ENCODE measurements around the gene OXSR1.
"Not testable (repeated sequence)": the region's sequence is repeated elsewhere in the genome, so short reads cannot be mapped to it uniquely, and the experiment has no call there.

Gene OXSR1

DNA sequence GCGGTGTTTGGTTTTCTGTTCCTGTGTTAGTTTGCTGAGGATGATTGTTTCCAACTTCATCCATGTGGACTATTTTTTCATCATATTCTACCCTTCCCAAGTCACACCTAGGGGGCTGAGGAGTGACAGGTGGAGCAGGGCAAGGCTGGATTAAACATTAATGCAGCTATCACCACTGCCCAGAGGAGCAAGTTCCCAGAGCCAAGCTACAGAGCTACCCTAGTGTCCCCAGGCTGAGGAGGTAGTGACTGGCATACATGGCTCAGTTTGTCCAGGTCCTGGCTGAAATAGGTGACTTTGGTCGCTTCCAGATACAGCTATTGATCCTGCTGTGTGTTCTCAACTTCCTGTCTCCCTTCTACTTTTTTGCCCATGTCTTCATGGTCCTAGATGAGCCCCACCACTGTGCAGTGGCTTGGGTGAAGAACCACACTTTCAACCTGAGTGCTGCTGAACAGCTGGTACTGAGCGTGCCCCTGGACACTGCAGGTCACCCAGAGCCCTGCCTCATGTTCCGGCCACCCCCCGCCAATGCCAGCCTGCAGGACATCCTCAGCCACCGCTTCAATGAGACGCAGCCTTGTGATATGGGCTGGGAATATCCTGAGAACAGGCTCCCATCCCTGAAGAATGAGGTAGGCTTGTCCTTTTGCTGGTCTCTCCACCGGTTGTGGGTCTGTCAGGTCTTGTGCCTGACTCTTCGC is 100.4 kb downstream of the OXSR1 start, which contains the start of gene SLC22A13:
Gene SLC22A13, plus strand, starts transcription at position 209 of the 704 bp plus-strand sequence. Its CDS starts 49 bp downstream, at position 258.
- in situ Hi-C loops (cut with MboI; ENCODE audit: low sequenced_read_pairs): no loop called here

DNA sequence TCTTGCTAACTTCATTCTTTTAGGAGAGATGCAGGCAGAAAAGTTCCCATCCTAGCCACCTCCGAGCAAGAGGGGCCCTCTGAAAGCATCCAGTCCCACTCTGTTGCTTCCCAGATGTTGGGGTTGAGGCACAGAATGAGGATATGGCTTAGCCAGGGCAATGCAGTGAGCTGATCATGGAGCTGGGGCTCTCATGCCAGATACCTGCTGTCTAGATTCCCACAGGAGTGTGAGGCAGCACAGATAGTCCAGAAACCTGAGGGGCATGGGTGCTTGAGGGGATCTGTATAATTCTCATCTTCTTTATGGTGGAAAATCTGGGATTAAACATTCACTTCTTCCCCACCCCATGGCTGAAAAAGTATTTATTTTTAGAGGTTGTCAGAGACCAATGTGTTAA is 101.5 kb downstream of the OXSR1 start:
- in situ Hi-C loops (cut with MboI; ENCODE audit: low sequenced_read_pairs): no loop called here

DNA sequence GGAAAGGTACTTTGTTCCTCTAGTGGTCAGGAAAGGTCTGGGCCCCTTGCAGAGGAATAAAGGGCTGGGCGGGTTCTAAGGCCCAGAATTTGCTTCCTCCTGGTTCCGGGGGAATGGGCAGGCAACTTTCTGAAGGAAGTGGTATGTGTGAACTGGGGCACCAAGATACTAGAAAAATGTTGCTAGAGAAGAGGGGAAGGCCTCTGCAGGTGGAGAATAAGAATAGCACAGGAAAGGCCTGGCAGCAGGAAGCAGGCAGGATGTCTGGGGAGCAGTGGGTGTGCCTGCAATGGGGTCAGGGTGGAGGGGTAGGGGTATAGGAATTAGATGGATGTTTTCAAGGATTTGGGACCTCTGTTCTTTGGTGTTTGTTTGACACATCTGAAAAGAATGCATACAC is 102.3 kb downstream of the OXSR1 start:
- in situ Hi-C loops (cut with MboI; ENCODE audit: low sequenced_read_pairs): no loop called here

DNA sequence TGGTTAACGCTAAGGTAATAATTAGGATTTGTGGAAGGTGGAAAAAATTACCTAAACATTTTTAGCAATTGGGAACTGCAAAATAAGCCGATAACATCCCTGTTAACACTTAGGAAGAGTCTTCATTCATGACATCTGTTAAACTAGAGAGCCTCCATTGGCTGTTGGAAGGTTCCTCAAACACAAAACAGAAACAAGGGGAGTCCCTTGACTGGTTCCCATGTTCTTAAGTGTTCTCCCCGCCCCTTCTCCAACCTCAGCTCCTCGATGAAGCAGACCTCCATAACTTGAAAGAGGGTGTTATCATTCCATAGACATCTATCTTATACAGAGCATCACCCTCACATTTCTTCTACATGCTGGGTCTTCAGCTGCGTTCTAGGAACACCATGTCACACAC is 102.8 kb downstream of the OXSR1 start:
- in situ Hi-C loops (cut with MboI; ENCODE audit: low sequenced_read_pairs): no loop called here

DNA sequence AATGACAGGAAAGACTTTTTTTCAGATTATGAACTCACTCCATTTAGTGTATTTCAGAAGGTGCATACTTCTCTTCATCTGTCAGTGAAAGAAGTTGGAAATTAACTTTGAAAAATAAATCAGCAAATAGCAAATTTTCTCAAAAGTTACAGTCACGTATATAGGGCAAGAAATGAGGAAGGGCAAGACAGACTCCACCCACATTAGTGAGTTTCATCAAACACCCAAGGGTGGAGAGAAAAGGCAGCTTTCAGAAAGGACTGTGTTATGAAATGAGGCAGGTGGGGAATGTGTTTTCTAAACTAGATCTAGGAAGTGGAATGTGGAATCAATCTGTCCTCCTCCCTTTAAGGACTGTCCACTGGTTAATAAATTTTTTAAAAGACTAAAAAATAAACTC is 103.2 kb downstream of the OXSR1 start:
- in situ Hi-C loops (cut with MboI; ENCODE audit: low sequenced_read_pairs): no loop called here

DNA sequence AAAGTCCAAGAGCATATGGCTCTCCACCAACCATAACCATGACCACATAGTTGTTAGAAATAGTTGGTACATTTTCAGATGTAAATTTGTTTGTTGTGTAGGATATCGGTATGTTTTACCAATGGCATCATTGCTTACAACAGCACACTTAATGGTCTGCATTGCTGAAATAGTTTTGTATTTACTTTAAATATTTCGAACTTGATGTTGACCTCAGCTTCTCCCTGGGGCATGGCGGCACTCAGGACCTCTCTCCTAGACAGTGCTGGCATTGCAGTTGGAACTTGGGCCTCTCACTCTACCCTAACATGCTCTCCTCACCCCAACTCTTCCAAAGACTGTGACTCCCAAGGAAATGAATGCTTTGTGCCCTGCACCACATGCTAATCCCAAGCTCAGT is 105.3 kb downstream of the OXSR1 start:
- in situ Hi-C loops (cut with MboI; ENCODE audit: low sequenced_read_pairs): no loop called here

DNA sequence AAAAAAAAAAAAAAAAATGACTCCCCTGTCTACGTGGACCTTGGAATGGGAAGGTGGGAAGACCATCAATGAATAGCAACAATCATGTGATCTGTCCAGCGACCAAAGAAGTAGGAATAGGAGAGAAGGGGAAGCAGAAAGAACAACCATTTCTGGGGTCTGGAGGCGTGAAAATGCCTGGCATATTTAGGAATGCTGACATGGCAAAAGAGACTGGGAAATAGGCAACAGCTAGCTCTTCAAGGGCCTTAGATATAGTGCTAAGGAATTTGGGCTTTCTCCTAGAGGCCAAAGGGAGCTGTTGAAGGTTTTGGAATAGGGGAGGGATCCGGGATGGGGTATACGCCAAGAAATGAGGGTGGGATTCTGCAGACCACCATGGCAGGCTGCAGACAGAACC is 106.2 kb downstream of the OXSR1 start:
- in situ Hi-C loops (cut with MboI; ENCODE audit: low sequenced_read_pairs): no loop called here

DNA sequence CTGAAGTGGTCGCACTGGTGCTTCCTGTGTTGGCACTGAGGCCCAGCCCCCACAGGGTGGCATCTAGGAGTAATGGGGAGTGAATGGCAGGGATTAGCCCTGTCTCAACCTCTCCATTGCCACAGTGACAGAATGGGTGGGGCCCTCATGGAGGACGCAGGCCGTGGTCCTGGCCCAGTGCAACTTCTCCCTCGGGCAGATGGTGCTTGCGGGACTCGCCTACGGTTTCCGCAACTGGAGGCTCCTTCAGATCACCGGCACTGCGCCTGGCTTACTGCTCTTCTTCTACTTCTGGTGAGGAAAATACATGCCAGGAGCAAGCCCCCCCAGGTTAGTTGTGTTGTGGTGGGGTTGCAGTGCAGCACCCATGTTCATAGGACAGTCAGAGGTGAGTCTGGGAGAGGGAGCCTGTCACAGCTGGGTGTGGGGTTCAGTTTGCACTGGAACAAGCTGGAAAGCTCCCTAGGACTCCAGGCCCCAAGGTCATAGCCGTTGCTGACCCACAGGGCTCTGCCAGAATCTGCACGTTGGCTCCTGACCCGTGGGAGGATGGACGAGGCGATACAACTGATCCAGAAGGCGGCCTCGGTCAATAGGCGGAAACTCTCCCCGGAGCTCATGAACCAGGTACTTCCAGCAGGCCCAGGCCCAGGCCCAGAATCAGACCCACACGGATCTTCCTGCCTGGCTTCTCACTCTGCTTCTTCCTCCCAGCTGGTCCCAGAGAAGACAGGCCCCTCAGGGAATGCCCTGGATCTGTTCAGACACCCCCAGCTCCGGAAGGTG is 109.7 kb downstream of the OXSR1 start:
- in situ Hi-C loops (cut with MboI; ENCODE audit: low sequenced_read_pairs): no loop called here

DNA sequence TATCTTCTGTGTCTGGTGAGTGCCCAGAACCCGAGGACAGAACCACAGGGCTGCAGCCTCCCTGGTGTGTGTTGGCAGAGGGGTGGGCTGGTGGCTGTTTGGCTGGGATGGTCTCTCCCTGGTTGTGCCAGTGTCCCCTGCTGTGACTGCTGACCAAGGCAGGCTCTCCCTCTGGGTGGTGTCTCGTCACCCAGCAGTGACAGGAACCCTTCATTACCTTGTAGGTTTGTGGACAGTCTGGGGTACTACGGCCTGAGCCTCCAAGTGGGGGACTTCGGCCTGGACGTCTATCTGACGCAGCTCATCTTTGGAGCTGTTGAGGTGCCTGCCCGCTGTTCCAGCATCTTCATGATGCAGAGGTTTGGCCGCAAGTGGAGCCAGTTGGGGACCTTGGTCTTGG is 110.3 kb downstream of the OXSR1 start:
- in situ Hi-C loops (cut with MboI; ENCODE audit: low sequenced_read_pairs): no loop called here

DNA sequence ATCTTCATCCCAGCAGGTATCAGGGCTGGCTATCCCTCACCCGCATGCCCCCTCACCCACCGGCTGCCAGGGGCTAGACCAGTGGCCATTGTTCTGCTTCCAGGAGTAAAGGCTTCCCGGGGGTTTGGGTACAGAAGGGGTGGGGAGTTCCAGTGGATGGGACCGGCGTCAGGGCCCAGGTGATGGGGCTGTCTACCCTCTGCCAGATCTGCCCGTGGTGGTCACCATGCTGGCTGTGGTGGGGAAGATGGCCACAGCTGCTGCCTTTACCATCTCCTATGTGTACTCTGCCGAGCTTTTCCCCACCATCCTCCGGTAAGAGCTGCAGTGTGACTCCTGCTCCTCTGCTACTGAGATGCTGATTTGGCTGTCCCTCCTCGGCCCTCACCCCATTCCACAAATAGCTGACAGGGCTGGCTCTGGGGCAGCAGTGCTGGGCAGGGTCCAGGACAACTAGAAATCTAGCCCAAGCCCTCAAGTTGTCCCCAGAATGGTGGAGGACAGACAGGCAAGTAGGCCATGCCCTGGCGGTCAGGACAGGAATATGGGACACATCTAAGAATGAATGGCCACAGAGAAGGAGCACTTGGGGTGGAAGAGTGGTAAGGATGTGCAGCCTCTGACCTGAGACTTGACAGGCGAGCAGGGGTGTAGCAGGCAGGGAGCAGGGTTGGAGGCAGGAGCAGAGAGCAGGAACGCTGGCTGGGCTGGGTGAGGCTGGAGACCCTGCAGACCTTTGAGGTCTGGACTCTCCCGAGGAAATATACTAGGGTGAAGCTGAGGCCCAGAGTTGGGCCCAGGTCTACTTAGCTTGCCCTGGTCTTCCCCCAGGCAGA is 111.0 kb downstream of the OXSR1 start:
- in situ Hi-C loops (cut with MboI; ENCODE audit: low sequenced_read_pairs): no loop called here

DNA sequence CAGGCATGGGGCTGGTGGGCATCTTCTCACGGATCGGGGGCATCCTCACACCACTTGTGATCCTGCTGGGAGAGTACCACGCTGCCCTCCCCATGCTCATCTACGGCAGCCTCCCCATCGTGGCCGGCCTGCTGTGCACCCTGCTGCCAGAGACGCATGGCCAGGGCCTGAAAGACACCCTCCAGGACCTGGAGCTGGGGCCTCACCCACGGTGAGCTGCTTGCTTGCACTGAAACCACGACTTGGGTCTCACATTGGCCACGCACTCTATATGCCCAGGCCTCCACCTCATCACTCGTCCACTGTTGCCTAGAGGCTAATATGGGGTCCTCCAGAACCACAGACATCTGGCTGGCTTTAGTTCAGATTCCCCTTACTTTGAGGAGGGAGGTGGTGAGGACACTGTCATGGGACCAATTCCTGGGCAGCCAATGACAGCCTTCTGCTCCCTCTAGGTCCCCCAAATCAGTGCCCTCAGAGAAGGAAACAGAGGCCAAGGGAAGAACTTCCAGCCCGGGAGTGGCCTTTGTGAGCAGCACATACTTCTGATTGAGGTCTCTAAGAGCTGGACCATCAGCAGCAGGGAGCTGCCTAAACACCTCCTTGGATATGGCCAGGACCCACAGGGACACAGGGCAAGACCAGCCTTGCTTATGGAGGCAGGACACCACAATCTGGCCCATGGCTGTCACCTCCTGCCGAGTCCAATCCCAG is 111.7 kb downstream of the OXSR1 start:
- in situ Hi-C loops (cut with MboI; ENCODE audit: low sequenced_read_pairs): no loop called here

DNA sequence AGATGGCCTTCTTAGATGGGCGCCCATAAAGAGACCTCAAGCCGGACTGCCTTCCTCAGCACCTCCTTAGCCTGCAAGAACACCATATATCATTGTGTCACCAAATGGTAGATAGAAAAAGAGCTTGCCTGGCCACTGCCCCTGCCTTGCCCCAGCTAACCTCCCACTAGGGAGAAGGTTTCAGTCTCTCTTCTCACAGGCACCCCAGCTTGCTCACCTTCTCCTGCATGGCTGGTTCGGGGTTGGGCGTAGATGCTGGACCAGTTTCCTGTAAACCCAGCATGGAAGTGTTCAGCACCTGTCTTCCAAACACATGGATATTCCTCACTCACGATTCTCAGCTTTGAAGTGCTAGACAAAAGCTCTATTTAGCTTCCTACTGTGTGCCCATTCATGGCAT is 113.5 kb downstream of the OXSR1 start:
- in situ Hi-C loops (cut with MboI; ENCODE audit: low sequenced_read_pairs): no loop called here

DNA sequence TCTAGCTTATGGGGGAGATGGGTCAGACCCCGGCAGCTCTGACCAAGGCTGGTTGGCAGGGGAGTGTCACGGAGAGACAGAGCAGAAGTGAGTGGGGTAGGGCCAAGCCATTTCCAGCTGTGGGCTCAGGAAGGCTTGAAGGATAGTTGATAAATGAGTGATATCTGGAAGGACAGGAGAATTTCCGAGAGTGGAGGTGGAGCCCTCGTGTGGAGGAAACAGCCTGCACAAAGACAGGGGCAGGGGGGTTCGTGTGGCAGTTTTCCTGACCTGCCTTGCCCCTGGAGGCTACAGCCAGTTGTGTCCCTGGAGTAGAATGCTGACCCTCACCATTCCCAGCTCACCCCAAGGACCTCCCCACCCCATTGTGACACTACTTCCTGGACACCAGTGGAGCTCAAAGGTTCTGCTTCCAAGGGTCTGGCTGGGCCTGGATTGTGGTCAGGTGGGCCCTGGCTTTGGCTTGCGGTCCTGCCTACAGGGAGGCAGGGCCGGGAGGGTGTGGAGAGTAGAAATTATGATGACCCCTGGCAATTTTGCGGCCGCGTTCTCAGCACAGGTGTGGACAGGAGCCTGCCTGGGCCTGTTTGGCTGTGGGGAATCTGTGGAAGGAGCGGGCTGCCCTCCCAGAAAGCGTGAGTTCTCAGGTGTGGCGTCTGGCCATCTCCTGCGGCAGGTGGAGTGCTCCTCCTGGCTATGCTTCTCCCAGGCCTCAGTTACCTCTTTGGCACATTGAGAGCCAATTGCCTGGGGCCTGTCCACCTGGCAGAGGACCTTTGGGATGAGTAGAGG is 116.8 kb downstream of the OXSR1 start, which contains the start of gene SLC22A14:
Gene SLC22A14, plus strand, starts transcription at position 400 of the 792 bp plus-strand sequence. CDS start 23,733 bp downstream, outside the sequence.
- in situ Hi-C loops (cut with MboI; ENCODE audit: low sequenced_read_pairs): no loop called here

DNA sequence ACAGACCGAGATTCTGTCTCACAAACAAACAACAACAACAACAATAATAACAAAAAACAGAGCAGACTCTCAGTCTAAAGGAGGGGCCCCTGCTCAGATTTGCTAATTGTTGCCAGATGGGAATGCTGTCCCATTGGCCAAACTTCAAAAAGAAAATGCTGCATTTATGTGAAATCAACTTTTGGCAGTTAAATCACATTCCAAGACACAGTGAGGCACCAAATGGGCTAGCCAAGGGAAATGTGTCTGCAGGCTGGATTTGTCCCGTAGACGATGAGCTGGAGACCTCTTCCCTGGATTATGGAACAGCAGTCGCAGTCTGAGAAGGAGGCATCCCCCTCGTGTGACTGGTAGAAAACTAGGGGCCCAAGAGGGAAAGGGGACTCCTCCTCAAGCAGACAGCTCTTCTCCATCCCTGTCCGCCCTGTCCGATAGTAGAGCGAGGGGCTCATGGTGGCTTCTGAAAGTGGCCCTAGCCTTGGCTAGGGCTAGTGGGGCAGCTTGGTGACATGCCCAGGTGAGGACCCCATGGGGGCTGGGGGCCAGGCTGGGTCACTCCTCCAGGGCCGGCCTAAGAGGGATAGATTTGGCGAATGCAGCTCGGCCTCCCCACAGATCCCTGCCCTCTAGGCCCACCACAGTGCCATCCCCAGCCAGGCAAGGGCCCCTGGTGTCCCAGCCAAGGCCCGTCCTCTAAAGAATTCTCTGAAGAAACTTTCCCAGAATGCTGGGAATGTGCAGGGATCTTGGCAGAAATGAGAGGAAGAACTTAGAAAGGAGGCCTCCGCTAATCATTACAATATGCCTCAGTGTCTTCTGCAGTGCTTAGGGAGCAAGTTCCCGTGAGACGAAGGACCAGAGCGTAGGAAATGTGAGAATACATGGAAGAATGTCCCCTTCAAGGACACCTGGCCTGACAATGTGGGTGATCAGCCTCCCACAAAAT is 118.7 kb downstream of the OXSR1 start:
- in situ Hi-C loops (cut with MboI; ENCODE audit: low sequenced_read_pairs): no loop called here

DNA sequence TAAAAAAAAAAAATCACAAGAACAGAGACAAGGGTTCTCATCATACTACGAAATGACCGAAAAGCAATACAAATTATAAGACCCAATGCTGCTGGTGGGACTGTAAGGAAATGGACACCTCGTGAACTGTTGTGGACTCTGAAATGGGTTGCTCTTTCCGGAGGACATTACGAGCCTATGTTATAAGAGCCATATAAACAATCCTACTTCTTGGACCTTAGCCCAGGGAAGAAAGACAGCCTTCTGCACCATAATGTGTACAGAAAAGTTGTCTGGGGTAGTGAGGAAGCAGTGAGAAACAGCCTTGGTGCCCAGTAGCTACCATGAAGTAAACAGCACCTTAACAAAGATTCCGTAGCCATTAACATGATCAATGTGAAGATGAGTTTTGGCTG is 119.4 kb downstream of the OXSR1 start:
- in situ Hi-C loops (cut with MboI; ENCODE audit: low sequenced_read_pairs): no loop called here

DNA sequence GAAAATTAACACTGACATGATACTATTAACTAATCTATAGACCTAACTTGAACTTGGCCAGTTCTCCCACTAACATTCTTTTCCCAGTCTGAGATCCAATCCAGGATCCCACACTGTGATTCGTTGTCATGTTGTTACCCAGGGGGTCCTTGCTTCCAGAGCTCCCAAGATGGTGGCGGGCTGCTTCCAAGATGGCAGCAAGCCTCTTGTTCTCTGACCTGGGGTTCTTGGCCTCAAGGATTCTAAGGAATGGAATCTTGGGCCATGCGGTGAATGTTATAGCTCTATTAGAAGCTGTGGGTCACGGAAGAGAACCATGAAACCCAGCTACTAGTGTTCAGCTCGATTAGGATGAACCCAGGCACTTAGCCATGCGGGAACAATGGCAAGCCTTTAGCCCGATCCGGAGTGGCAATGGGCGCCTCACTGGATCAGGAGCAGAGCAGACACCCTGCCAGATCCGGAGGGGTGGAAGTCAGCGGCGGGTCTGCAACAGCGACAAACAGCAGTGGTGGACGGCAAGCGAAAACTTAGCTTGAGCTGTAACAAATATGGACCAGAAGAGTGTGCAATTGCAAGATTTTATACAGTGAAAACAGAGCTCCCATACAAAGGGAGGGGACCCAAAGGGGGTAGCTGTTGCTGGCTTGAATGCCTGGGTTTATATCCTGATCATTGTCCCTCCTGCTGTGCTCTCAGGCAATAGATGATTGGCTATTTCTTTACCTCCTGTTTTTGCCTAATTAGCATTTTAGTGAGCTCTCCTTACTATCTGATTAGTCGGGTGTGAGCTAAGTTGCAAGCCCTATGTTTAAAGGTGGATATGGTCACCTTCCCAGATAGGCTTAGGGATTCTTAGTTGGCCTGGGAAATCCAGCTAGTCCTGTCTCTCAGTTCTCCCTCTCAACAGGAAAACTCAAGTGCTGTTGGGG is 124.2 kb downstream of the OXSR1 start:
- in situ Hi-C loops (cut with MboI; ENCODE audit: low sequenced_read_pairs): not testable (repeated sequence)

DNA sequence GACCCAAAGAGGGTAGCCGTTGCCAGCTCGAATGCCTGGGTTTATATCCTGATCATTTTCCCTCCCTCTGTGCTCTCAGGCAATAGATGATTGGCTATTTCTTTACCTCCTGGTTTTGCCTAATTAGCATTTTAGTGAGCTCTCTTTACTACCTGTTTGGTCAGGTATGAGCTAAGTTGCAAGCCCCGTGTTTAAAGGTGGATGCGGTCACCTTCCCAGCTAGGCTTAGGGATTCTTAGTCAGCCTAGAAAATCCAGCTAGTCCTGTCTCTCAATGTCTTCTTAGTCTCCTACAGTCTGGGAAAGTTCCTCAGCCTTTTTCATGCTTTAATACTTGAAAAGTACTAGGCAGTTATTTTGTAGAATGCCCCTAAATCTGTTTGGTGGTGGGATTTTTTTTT is 131.7 kb downstream of the OXSR1 start:
- in situ Hi-C loops (cut with MboI; ENCODE audit: low sequenced_read_pairs): not testable (repeated sequence)

DNA sequence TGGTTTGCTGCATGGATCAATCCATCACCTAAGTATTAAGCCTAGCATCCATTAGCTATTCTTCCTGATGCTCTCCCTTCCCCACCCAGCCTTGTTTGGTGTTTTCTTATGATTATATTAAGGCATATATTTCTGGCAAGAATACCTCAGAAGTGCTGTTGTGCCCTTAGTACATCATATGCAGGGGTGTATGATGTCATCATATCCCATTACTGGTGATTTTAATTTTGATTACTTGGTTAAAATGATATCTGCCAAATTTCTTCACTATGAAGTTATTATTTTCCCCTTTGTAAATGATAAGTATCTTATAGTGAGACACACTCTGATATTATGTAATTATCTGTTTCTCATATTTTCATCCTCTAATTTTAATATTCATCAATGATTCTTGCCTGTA is 132.2 kb downstream of the OXSR1 start:
- in situ Hi-C loops (cut with MboI; ENCODE audit: low sequenced_read_pairs): no loop called here

Data from hTERT RPE-1 (cell line).